SKM-1 (cell line): ENCODE data around the gene CLSTN2.

ENCODE experiments used
- DNase-seq: peaks from one replicate; lab custom pipeline; 2025; ENCODE audit not compliant: unreplicated experiment; lab: John Stamatoyannopoulos, UW

CLSTN2 gene

GRCh38 chr3:140373234-140373633, 438.2 kb downstream of the CLSTN2 start:
- no peak for DNase-seq

- DNase-seq, result no peak
Observed at GRCh38 chr3:140375002-140375401, 440.0 kb downstream of the CLSTN2 start.

- DNase-seq, result no peak
Observed at GRCh38 chr3:140376136-140376889, 441.3 kb downstream of the CLSTN2 start.

DNA sequence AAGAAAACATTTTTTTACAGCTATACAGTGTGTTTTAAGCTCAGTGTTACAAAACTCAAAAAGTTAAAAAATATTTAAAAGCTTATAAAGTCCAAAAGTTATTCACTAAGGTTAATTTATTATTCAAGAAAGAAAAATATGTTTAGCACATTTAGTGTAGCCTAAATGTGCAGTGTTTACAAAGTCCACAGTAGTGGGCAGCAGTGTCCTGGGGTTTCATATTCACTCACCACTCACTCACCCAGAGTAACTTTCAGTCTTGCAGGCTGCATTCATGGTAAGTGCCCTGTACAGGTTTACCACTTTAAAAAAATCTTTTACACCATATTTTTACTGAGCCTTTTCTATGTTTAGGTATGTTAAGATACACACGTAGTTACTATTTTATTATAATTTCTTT, 442.7 kb downstream of the CLSTN2 start:
- DNase-seq, result no peak

GRCh38 chr3:140378571-140379340, 443.8 kb downstream of the CLSTN2 start:
- DNase-seq, result no peak

DNA sequence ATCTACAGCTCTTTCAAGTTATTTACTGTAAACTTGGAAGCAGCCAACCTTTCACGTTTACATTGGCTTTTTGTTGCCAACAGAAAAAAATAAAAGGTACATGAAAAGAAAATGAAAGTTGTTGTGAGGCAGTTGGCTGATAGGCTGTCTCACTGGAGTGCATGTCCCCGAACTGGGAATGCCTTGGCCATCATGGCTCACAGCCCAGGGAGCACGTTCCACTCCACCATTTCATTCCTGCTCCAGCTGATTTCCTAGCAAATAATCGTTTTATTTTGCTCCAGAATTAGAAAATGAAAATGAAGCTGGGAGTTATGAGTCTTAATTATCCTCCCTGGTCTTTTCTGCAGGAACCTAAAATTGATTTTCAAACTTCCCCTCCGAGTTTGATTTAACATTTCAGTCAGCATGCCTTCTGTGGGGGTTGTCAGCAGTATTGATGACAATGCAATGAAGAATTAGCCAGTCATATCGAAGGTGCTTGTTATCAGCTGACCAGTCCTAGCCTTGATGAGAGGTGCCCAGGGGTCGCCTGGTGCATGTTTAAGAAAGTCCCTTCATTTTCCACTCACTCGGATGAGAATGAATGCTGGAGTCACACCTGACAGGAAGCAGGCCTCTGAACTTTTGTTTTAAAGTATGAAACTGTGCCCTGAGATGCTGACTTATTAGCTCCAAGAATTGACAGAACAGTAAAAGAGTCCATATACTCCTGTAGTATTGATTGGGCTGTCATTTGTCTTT, 449.2 kb downstream of the CLSTN2 start:
- no peak for DNase-seq

GRCh38 chr3:140384876-140385275, 449.9 kb downstream of the CLSTN2 start:
- no peak for DNase-seq

DNA sequence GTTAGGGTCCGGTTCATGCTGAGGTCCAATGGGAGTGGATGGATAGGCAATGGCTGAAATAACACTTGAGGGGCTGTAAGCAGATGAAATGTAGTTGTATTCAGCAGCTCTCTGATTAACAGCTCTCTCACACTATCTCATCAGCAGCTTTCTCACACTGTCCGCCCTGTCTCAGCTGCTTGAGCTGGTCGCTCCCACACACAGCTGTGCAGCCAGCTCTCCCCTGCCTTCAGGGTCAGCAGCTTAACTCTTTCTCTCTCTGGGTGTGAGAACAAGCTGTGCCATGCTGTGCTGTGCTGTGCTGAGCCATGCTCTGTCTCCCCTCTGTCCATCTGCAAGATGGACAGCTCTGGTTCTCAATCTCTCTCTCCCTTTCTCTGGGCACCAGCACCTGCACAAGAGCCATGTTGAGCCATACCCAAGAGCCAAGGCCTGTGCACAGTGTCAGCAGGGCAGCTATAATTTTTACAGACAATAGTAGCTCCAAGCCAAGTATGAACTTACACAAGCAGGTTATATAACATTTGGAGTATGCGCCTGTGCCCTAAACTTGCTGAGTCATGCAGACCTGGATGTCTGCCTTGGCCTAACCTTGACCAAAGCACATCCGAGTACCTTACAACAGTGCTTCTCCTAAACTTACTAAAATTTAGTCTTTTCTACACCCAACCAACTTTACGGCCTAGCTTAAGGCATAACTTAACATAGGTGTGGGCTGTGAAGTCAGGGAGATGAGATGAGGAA, 451.5 kb downstream of the CLSTN2 start:
- no peak for DNase-seq

DNA sequence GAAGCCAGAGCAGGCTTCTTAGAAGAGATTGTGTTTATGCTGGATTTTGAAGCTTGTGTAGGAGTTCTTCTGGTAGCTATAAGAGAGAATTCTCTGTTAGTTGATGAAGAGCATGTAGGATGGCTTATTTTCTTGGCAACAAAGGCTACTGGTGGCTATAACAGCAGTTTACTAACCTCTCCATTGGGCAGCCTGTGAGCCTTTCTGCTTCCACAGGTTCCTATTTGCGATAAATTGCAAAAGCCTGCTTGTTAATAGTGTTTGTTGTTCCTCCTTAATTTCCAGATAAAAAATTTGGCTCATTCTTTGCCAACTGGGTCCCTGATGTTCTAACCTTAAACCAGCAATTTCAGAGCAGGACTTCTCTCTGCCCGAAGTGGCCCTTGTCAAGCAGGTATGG, 452.3 kb downstream of the CLSTN2 start:
- no peak for DNase-seq

- no peak for DNase-seq
Observed at GRCh38 chr3:140388202-140388922, 453.4 kb downstream of the CLSTN2 start.

DNA sequence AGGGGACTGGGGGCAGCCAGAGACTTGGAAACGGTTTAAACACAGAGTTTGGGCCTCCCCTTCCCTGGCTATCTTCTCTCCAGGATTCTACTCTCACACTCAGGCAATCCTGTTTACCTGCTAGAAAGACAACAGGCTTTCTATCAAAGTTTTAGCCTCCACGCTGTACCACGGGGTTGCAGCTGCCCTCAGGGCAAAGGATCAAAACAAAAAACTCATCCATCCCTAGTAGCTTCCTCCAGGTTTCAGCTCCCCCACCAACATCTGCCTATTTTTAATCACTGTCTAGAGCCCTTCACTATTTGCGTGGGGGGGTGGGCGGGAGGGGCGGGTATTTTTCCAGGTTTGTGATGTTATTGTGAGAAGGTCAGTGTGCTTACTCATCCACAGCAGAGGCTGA, 456.1 kb downstream of the CLSTN2 start:
- DNase-seq, result no peak

GRCh38 chr3:140394488-140395133, 459.6 kb downstream of the CLSTN2 start:
- no peak for DNase-seq

DNA sequence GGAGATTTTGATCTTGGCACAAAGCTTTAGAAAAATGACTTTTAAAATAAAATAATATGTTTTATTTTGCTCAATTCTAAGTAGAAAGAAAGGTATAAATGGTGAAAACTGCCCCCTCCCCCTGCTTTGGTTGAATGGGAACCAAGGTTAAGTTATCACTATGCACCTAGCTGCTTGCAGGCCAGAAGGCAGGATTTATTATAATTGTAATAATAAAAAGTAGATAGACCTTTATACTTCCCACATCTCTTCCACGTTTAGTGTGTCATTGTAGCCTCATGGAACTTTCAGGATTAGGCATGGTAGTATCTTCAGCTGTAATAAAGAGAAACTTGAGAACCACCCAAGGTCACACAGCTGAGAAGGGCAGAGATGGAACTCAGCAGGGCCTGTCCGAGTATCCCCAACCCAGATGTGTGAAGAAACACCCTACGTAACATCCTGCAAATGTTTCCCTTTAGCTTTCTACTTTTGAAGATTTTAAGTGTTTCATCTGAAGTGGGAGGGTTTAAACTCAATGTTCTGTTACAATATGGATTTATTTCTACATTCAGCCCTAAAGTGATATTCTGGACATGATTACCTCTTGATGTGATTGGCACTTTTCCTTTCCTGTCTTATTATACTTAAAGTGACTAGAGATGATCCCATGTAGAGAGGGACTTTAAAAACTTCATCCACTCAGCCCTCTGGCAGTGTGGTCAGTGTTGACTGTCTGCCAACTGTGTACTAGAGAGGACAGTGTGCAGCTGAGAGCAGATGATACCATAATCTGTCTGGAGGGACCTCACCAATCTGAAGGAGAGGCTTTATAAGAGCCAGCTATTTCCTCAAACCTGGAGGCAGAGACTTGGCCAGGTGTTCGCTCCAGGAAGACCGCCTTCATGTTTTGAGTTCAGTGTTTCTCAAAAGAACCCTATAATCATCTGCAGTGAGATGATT, 460.4 kb downstream of the CLSTN2 start:
- DNase-seq, result no peak

DNA sequence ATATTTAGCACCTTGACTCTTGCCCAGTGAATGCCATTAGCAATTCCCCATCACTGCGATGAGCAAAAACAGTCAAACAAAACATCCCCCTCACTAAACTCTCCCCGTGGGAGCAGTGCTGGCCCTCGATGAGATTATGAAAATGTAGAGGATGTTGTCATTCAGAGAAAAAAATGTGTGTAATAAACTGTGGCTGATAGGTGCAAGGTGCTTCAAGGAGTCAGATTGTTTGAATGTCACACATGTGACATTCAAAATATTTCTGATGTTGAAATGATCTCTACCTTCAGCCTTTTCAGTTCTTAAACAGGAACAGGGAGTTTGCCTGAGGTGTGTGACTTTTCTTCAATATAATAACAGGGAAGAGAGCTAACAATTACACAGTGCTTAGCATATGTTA, 461.1 kb downstream of the CLSTN2 start:
- no peak for DNase-seq

DNA sequence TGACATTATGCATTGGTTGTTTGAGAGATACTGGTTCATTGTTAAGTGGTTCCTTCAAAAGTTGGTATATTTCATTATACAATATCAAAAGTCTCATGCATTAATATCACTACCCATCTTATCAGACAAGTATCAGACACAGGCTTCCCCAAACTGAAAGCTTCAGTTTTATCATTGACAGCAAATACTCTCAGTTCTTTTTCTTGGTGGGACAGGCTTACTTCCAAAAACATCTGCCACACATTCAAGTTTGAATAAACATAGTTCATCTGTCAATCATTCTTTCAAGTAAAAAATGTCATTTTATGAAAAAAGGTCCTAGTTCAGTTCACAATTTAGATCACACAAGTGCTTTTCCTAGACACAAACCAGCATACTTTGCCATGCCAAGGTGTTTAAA, 462.9 kb downstream of the CLSTN2 start:
- no peak for DNase-seq

DNA sequence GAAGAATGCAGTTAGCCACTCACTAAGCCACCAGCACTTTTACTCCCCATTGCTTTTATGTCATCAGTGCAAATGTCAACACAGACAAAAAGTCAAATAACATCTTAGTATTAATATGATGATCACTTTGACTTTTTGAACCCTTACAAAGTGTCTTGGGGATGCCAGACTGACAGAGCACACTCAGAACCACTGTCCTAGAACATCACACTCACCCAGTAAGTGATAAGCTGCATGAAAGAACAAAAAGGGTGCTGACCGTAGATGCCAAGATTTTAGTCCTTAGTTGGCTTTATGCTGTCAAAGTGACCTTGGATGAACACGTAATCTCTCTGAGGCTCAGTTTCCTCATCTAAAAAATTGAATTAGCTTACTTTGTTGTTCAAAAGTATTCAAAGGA, 463.4 kb downstream of the CLSTN2 start:
- no peak for DNase-seq

GRCh38 chr3:140399871-140400270, 464.9 kb downstream of the CLSTN2 start:
- peak; percentile 27 for DNase-seq

- DNase-seq, result no peak
Observed at GRCh38 chr3:140403079-140403478, 468.1 kb downstream of the CLSTN2 start.

DNA sequence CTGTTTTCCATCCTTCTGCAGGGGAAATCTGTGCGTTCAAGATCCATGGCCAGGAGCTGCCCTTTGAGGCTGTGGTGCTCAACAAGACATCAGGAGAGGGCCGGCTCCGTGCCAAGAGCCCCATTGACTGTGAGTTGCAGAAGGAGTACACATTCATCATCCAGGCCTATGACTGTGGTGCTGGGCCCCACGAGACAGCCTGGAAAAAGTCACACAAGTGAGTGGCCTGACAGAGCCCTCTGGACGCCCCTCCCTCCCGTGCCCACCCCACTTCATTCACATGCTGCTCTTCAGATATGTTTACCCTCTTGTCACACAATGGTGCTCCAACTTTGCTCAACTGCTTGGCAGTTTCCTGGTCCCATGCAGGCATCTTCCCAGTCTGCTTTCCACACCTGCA, 468.6 kb downstream of the CLSTN2 start:
- no peak for DNase-seq
